ENCODE measurements around the gene SYMPK. TPM values are rescaled to one million over a fixed set of nuclear protein-coding genes. Genes with fewer than 3 reads are reported as not detected.

SYMPK gene
- total RNA-seq, 1 experiment from 2014 or later: 89.3 TPM

GRCh38 chr19:45767881-45768654 lies 94.9 kb downstream of the SYMPK start:
- peak; percentile 56 for DNase-seq (ENCODE audit: low read depth)

DNA sequence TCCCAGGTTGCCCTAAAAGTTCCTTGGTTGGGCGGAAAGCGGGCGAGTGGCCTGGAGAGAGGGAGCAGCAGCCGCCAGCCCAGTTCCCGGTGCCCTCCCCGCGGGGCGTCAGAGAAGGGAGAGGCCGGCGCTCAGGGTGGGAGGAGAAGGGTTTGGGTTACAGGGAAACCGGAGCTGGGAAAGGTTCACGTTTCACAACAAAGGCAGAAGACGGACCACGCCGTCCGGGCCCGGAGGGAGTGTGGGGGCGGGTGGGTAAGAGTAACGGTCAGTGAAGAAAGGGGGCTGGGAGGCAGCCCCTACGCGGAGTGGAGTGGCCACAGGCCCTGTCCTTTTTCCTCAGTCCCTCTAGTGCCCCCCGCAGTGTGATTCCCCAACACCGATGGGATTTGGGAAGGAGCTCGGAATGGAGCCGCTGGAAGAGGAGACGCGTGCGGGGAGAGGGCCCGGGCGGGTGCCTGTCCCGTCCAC lies 95.5 kb downstream of the SYMPK start:
- peak; percentile 72 for DNase-seq (ENCODE audit: low read depth)

DNA sequence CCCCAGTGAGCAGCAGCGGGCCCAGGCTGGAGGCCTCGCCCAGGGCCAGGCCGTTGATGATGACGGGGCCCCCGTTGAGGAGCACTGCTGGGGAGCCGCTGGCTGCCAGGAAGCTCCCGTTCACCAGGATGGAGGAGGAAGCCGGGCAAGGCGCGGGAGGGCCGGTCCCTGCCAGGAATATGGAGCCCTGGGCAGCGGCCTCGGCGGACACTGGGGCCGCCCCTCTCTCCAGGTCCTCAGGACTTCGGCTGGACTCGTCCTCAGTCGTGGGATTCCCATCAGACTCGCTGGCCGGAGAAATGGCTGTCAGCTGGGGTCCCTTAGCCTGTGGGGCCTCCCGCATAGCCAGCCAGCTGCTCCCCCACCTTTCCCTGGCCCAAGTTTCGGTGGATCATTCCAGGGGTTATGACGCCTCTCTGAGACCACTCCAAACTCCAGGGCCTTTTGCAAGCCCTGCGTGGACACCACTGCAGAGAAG lies 96.0 kb downstream of the SYMPK start:
- DNase-seq (ENCODE audit: low read depth): no peak

- DNase-seq (ENCODE audit: low read depth): no peak
Measured at GRCh38 chr19:45766296-45766868, 96.6 kb downstream of the SYMPK start.

DNA sequence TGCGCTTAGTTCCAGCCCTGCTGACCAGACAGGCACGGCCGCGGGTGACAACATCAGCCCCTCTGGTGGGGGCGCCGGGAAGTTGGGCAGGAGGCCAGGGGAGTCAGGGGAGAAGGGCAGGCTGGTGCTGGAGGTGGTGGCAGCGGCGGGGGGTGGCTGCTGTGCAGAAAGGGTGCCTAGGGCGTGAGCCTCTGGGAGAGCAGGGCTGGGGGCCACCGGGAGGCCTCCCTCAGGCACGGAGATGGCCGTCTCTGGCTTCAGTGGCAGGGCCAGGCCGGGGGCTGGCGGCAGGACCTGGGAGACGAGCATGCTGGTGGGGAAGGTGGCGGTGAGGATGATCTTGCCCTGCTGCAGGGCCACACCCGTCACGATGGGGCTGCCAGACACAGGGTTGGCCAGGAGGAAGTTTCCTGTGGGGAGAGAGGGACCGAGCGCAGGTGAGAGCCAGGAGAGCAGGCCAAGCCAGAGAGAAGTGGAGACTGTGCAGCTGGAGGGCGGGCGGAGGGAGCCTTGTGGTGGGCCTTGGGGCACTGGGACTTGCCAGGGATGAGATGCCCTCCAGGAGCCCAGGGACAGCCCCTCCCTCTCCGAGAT lies 97.1 kb downstream of the SYMPK start:
- DNase-seq (ENCODE audit: low read depth): no peak

Other genes with a start within 250 kb of the SYMPK start
- gene EML2, start 223.8 kb downstream of the SYMPK start, total RNA-seq (2014; rRNA removed; shearing (Covaris generic)): 18.8 and 28.4 TPM in 2 replicates
- gene GIPR, start 194.9 kb downstream of the SYMPK start, total RNA-seq (2014; rRNA removed; shearing (Covaris generic)): 0.07 and 0.23 TPM in 2 replicates
- gene SNRPD2, start 171.2 kb downstream of the SYMPK start, total RNA-seq (2014; rRNA removed; shearing (Covaris generic)): 612 and 1,194 TPM in 2 replicates
- gene QPCTL, start 170.5 kb downstream of the SYMPK start, total RNA-seq (2014; rRNA removed; shearing (Covaris generic)): 16.9 and 20.9 TPM in 2 replicates
- gene FBXO46, start 132.3 kb downstream of the SYMPK start, total RNA-seq (2014; rRNA removed; shearing (Covaris generic)): 9.5 and 14.2 TPM in 2 replicates
- gene MEIOSIN, start 129.7 kb downstream of the SYMPK start, total RNA-seq (2014; rRNA removed; shearing (Covaris generic)): 0.07 and 0.37 TPM in 2 replicates
- gene SIX5, start 93.9 kb downstream of the SYMPK start, total RNA-seq (2014; rRNA removed; shearing (Covaris generic)): 7.7 and 10.2 TPM in 2 replicates
- 7.0 and 10.1 TPM in 2 replicates for gene DMPK, start 80.7 kb downstream of the SYMPK start, total RNA-seq (2014; rRNA removed; shearing (Covaris generic))
- 35.9 and 44.3 TPM in 2 replicates for gene DMWD, start 70.3 kb downstream of the SYMPK start, total RNA-seq (2014; rRNA removed; shearing (Covaris generic))
- gene RSPH6A, start 47.8 kb downstream of the SYMPK start, total RNA-seq (2014; rRNA removed; shearing (Covaris generic)): 0.13 TPM in 1 of 2 replicates, not detected in the other
- 2.2 and 2.8 TPM in 2 replicates for gene FOXA3, start 1.2 kb upstream of the SYMPK start, total RNA-seq (2014; rRNA removed; shearing (Covaris generic))
- 57.1 and 57.4 TPM in 2 replicates for gene IRF2BP1, start 23.0 kb upstream of the SYMPK start, total RNA-seq (2014; rRNA removed; shearing (Covaris generic))
- 2.2 and 4.4 TPM in 2 replicates for gene MYPOP, start 39.5 kb upstream of the SYMPK start, total RNA-seq (2014; rRNA removed; shearing (Covaris generic))
- gene NANOS2, start 51.6 kb upstream of the SYMPK start, total RNA-seq (2014; rRNA removed; shearing (Covaris generic)): not detected in 2 replicates
- 0.47 and 0.59 TPM in 2 replicates for gene NOVA2, start 110.7 kb upstream of the SYMPK start, total RNA-seq (2014; rRNA removed; shearing (Covaris generic))
- gene CCDC61, start 132.3 kb upstream of the SYMPK start, total RNA-seq (2014; rRNA removed; shearing (Covaris generic)): 4.7 and 8.7 TPM in 2 replicates
- not detected in 2 replicates for gene PGLYRP1, start 159.9 kb upstream of the SYMPK start, total RNA-seq (2014; rRNA removed; shearing (Covaris generic))
- not detected in 2 replicates for gene IGFL4, start 177.9 kb upstream of the SYMPK start, total RNA-seq (2014; rRNA removed; shearing (Covaris generic))